ENCODE measurements around the gene DPYD. TPM values are rescaled to one million over a fixed set of nuclear protein-coding genes. Genes with fewer than 3 reads are reported as not detected.
A peak's percentile ranks its signal among the peaks of the same experiment; 100 is the strongest.

Gene DPYD
- total and polyA plus RNA-seq, 4 donors = 16.2 to 51.3 (median 29.1) TPM

- H3K4me3 ChIP-seq (ENCODE audit: low read length in 2 of 2) = no peak overlapping the region
- WGBS, 2 donors = 72 to 86% methylated on average over 3 of the region's 3 CpGs
- DNase-seq = no peak
- no peaks in the 10 kb centered on the region for H3K27me3 ChIP-seq (ENCODE audit: control insufficient read depth in 1 of 2, insufficient read depth in 2 of 2, low read length in 1 of 2)
- H3K36me3 ChIP-seq (ENCODE audit: control insufficient read depth in 1 of 2, insufficient read depth in 2 of 2, low read length in 1 of 2) = no peaks in the 10 kb centered on the region
- no peaks in the 10 kb centered on the region for H3K4me1 ChIP-seq (ENCODE audit: control insufficient read depth in 1 of 2, insufficient read depth in 2 of 2, low read length in 2 of 2)
- intact Hi-C loops (cut with DNase I) = no loop called here
- peaks cover 2% of the 10 kb centered on the region for H3K9me3 ChIP-seq (ENCODE audit: control insufficient read depth, low read length)
- ATAC-seq (ENCODE audit: low FRiP score) = no peak
- no peak overlapping the region for H3K27ac ChIP-seq (ENCODE audit: low read depth in 1 of 2, low read length in 2 of 2)
These were observed 524.4 kb downstream of the DPYD start for GRCh38 chr1:97396463-97396862.

- peaks cover 2% of the 10 kb centered on the region for H3K9me3 ChIP-seq (ENCODE audit: control insufficient read depth, low read length)
- no peak for ATAC-seq (ENCODE audit: low FRiP score)
- no peak for DNase-seq
- H3K4me1 ChIP-seq (ENCODE audit: control insufficient read depth in 1 of 2, insufficient read depth in 2 of 2, low read length in 2 of 2) = no peaks in the 10 kb centered on the region
- H3K36me3 ChIP-seq (ENCODE audit: control insufficient read depth in 1 of 2, insufficient read depth in 2 of 2, low read length in 1 of 2) = no peaks in the 10 kb centered on the region
- intact Hi-C loops (cut with DNase I) = no loop called here
- no peaks in the 10 kb centered on the region for H3K27me3 ChIP-seq (ENCODE audit: control insufficient read depth in 1 of 2, insufficient read depth in 2 of 2, low read length in 1 of 2)
- no peak overlapping the region for H3K4me3 ChIP-seq (ENCODE audit: low read length in 2 of 2)
- no peak overlapping the region for H3K27ac ChIP-seq (ENCODE audit: low read depth in 1 of 2, low read length in 2 of 2)
These were observed 528.1 kb downstream of the DPYD start for GRCh38 chr1:97392701-97393100.

- Histone ChIP-seq H3K27me3 (ENCODE audit: control insufficient read depth in 1 of 2, insufficient read depth in 2 of 2, low read length in 1 of 2) (no peaks in the 10 kb centered on the region), H3K4me3 (ENCODE audit: low read length in 2 of 2) (no peak overlapping the region), H3K27ac (ENCODE audit: low read depth in 1 of 2, low read length in 2 of 2) (no peak overlapping the region), H3K36me3 (ENCODE audit: control insufficient read depth in 1 of 2, insufficient read depth in 2 of 2, low read length in 1 of 2) (no peaks in the 10 kb centered on the region), H3K4me1 (ENCODE audit: control insufficient read depth in 1 of 2, insufficient read depth in 2 of 2, low read length in 2 of 2) (peaks cover 4% of the 10 kb centered on the region in 2 donors), H3K9me3 (ENCODE audit: control insufficient read depth, low read length) (no peaks in the 10 kb centered on the region)
- no peak for ATAC-seq (ENCODE audit: low FRiP score)
- intact Hi-C loops (cut with DNase I) = no loop called here
- WGBS, 2 donors = 87 to 92% methylated on average over 2 of the region's 2 CpGs
- no peak for DNase-seq
These were observed 535.1 kb downstream of the DPYD start for GRCh38 chr1:97385536-97386277.

GRCh38 chr1:97384294-97384968 lies 536.4 kb downstream of the DPYD start:
- 5 to 11% methylated on average over 5 of the region's 5 CpGs for WGBS, 2 donors
- H3K9me3 ChIP-seq (ENCODE audit: control insufficient read depth, low read length) = no peaks in the 10 kb centered on the region
- no peak overlapping the region for H3K27ac ChIP-seq (ENCODE audit: low read depth in 1 of 2, low read length in 2 of 2)
- no peak overlapping the region for H3K4me3 ChIP-seq (ENCODE audit: low read length in 2 of 2)
- H3K4me1 ChIP-seq (ENCODE audit: control insufficient read depth in 1 of 2, insufficient read depth in 2 of 2, low read length in 2 of 2) = peaks cover 4% of the 10 kb centered on the region in 2 donors
- intact Hi-C loops (cut with DNase I) = no loop called here
- ATAC-seq (ENCODE audit: low FRiP score) (no peak), DNase-seq (no peak)
- H3K27me3 ChIP-seq (ENCODE audit: control insufficient read depth in 1 of 2, insufficient read depth in 2 of 2, low read length in 1 of 2) = no peaks in the 10 kb centered on the region
- H3K36me3 ChIP-seq (ENCODE audit: control insufficient read depth in 1 of 2, insufficient read depth in 2 of 2, low read length in 1 of 2) = no peaks in the 10 kb centered on the region

- no peak for ATAC-seq (ENCODE audit: low FRiP score)
- no peaks in the 10 kb centered on the region for H3K27me3 ChIP-seq (ENCODE audit: control insufficient read depth in 1 of 2, insufficient read depth in 2 of 2, low read length in 1 of 2)
- H3K4me3 ChIP-seq (ENCODE audit: low read length in 2 of 2) = no peak overlapping the region
- no peak overlapping the region for H3K27ac ChIP-seq (ENCODE audit: low read depth in 1 of 2, low read length in 2 of 2)
- WGBS, 2 donors = 49 to 57% methylated on average over 4 of the region's 4 CpGs
- H3K4me1 ChIP-seq (ENCODE audit: control insufficient read depth in 1 of 2, insufficient read depth in 2 of 2, low read length in 2 of 2) = peaks cover 4% of the 10 kb centered on the region in 2 donors
- DNase-seq = no peak
- no peaks in the 10 kb centered on the region for H3K9me3 ChIP-seq (ENCODE audit: control insufficient read depth, low read length)
- no peaks in the 10 kb centered on the region for H3K36me3 ChIP-seq (ENCODE audit: control insufficient read depth in 1 of 2, insufficient read depth in 2 of 2, low read length in 1 of 2)
- intact Hi-C loops (cut with DNase I) = no loop called here
These were observed 537.0 kb downstream of the DPYD start for GRCh38 chr1:97383797-97384196.

GRCh38 chr1:97382206-97382605 lies 538.6 kb downstream of the DPYD start:
- WGBS, 2 donors = 12 to 19% methylated on average over 1 of the region's 1 CpG
- intact Hi-C loops (cut with DNase I) = no loop called here
- Histone ChIP-seq H3K27me3 (ENCODE audit: control insufficient read depth in 1 of 2, insufficient read depth in 2 of 2, low read length in 1 of 2) (no peaks in the 10 kb centered on the region), H3K4me1 (ENCODE audit: control insufficient read depth in 1 of 2, insufficient read depth in 2 of 2, low read length in 2 of 2) (peaks cover 4% of the 10 kb centered on the region in 2 donors), H3K4me3 (ENCODE audit: low read length in 2 of 2) (no peak overlapping the region), H3K9me3 (ENCODE audit: control insufficient read depth, low read length) (no peaks in the 10 kb centered on the region), H3K36me3 (ENCODE audit: control insufficient read depth in 1 of 2, insufficient read depth in 2 of 2, low read length in 1 of 2) (no peaks in the 10 kb centered on the region), H3K27ac (ENCODE audit: low read depth in 1 of 2, low read length in 2 of 2) (no peak overlapping the region)
- DNase-seq = no peak
- no peak for ATAC-seq (ENCODE audit: low FRiP score)

GRCh38 chr1:97379387-97380075 lies 541.3 kb downstream of the DPYD start:
- H3K4me3 ChIP-seq (ENCODE audit: low read length in 2 of 2) = no peak overlapping the region
- intact Hi-C loops (cut with DNase I) = no loop called here
- no peak for DNase-seq
- H3K9me3 ChIP-seq (ENCODE audit: control insufficient read depth, low read length) = no peaks in the 10 kb centered on the region
- peaks cover 0 to 2% of the 10 kb centered on the region in 2 donors for H3K4me1 ChIP-seq (ENCODE audit: control insufficient read depth in 1 of 2, insufficient read depth in 2 of 2, low read length in 2 of 2)
- no peaks in the 10 kb centered on the region for H3K36me3 ChIP-seq (ENCODE audit: control insufficient read depth in 1 of 2, insufficient read depth in 2 of 2, low read length in 1 of 2)
- ATAC-seq (ENCODE audit: low FRiP score) = peak; percentile 11
- no peak overlapping the region for H3K27ac ChIP-seq (ENCODE audit: low read depth in 1 of 2, low read length in 2 of 2)
- H3K27me3 ChIP-seq (ENCODE audit: control insufficient read depth in 1 of 2, insufficient read depth in 2 of 2, low read length in 1 of 2) = no peaks in the 10 kb centered on the region
- 85 to 95% methylated on average over 4 of the region's 4 CpGs for WGBS, 2 donors

GRCh38 chr1:97378596-97378995 lies 542.2 kb downstream of the DPYD start:
- H3K36me3 ChIP-seq (ENCODE audit: control insufficient read depth in 1 of 2, insufficient read depth in 2 of 2, low read length in 1 of 2) = no peaks in the 10 kb centered on the region
- ATAC-seq (ENCODE audit: low FRiP score) = no peak
- DNase-seq = no peak
- no peak overlapping the region for H3K4me3 ChIP-seq (ENCODE audit: low read length in 2 of 2)
- intact Hi-C loops (cut with DNase I) = no loop called here
- H3K4me1 ChIP-seq (ENCODE audit: control insufficient read depth in 1 of 2, insufficient read depth in 2 of 2, low read length in 2 of 2) = no peaks in the 10 kb centered on the region
- WGBS, 2 donors = 86 to 88% methylated on average over 3 of the region's 3 CpGs
- no peaks in the 10 kb centered on the region for H3K9me3 ChIP-seq (ENCODE audit: control insufficient read depth, low read length)
- H3K27ac ChIP-seq (ENCODE audit: low read depth in 1 of 2, low read length in 2 of 2) = no peak overlapping the region
- H3K27me3 ChIP-seq (ENCODE audit: control insufficient read depth in 1 of 2, insufficient read depth in 2 of 2, low read length in 1 of 2) = no peaks in the 10 kb centered on the region
